ENCODE data around the gene SFMBT2. TPM values are rescaled to one million over a fixed set of nuclear protein-coding genes. Genes with fewer than 3 reads are reported as not detected.

SFMBT2 gene
- total RNA-seq, 1 donor from 2014 or later: 11.0 TPM

GRCh38 chr10:7199152-7199760 lies 211.6 kb downstream of the SFMBT2 start:
- no peak overlapping the region for H3K4me3 ChIP-seq
- H3K4me1 ChIP-seq: peaks cover 22% of the 10 kb centered on the region
- DNase-seq: no peak
- peaks cover 84% of the 10 kb centered on the region for H3K36me3 ChIP-seq
- peaks cover 12% of the 10 kb centered on the region for H3K9me3 ChIP-seq (replicated peaks)
- H3K27ac ChIP-seq (replicated peaks): no peak overlapping the region
- no peak for TF ChIP-seq CTCF (IDR thresholded peaks at IDR 0.05; ENCODE audit: borderline replicate concordance)
- intact Hi-C loops (cut with micrococcal nuclease): no loop called here
- no peaks in the 10 kb centered on the region for H3K27me3 ChIP-seq (ENCODE audit: low read depth)

GRCh38 chr10:7196284-7196683 lies 214.6 kb downstream of the SFMBT2 start:
- Histone ChIP-seq H3K4me3 (no peak overlapping the region), H3K9me3 (replicated peaks) (peaks cover 12% of the 10 kb centered on the region), H3K27ac (replicated peaks) (peak overlapping the region; percentile 52), H3K4me1 (peaks cover 24% of the 10 kb centered on the region), H3K36me3 (peaks cover 95% of the 10 kb centered on the region), H3K27me3 (ENCODE audit: low read depth) (no peaks in the 10 kb centered on the region)
- intact Hi-C loops (cut with micrococcal nuclease): no loop called here
- no peak for DNase-seq
- TF ChIP-seq CTCF (IDR thresholded peaks at IDR 0.05; ENCODE audit: borderline replicate concordance): no peak

GRCh38 chr10:7195118-7195517 lies 215.7 kb downstream of the SFMBT2 start:
- intact Hi-C loops (cut with micrococcal nuclease): no loop called here
- Histone ChIP-seq H3K36me3 (peaks cover 92% of the 10 kb centered on the region), H3K4me1 (peaks cover 24% of the 10 kb centered on the region), H3K27me3 (ENCODE audit: low read depth) (no peaks in the 10 kb centered on the region), H3K27ac (replicated peaks) (no peak overlapping the region), H3K9me3 (replicated peaks) (peaks cover 12% of the 10 kb centered on the region), H3K4me3 (no peak overlapping the region)
- no peak for DNase-seq
- no peak for TF ChIP-seq CTCF (IDR thresholded peaks at IDR 0.05; ENCODE audit: borderline replicate concordance)

GRCh38 chr10:7194571-7194970 lies 216.3 kb downstream of the SFMBT2 start:
- DNase-seq: no peak
- Histone ChIP-seq H3K4me1 (peaks cover 24% of the 10 kb centered on the region), H3K9me3 (replicated peaks) (peaks cover 12% of the 10 kb centered on the region), H3K4me3 (no peak overlapping the region), H3K27ac (replicated peaks) (no peak overlapping the region), H3K27me3 (ENCODE audit: low read depth) (no peaks in the 10 kb centered on the region), H3K36me3 (peaks cover 87% of the 10 kb centered on the region)
- intact Hi-C loops (cut with micrococcal nuclease): no loop called here
- no peak for TF ChIP-seq CTCF (IDR thresholded peaks at IDR 0.05; ENCODE audit: borderline replicate concordance)

- Histone ChIP-seq H3K36me3 (peaks cover 76% of the 10 kb centered on the region), H3K4me3 (no peak overlapping the region), H3K27ac (replicated peaks) (no peak overlapping the region), H3K4me1 (peaks cover 24% of the 10 kb centered on the region), H3K9me3 (replicated peaks) (peaks cover 12% of the 10 kb centered on the region), H3K27me3 (ENCODE audit: low read depth) (no peaks in the 10 kb centered on the region)
- TF ChIP-seq CTCF (IDR thresholded peaks at IDR 0.05; ENCODE audit: borderline replicate concordance): no peak
- intact Hi-C loops (cut with micrococcal nuclease): no loop called here
- DNase-seq: no peak
These were observed 217.5 kb downstream of the SFMBT2 start for GRCh38 chr10:7193369-7193768.

Measured in left ventricle myocardium inferior (tissue), 1 donor.